Sciatic nerve (tissue), 2 donors: ENCODE measurements around the gene SLC16A11. TPM values are rescaled to one million over a fixed set of nuclear protein-coding genes. Genes with fewer than 3 reads are reported as not detected.
A peak's percentile ranks its signal among the peaks of the same experiment; 100 is the strongest.

ENCODE experiments used
- ATAC-seq: fragments of 200-7000 bp; cut with Tn5 transposase; one replicate; pipeline ENCODE4 v1.9.1; 2020; ENCODE audit warnings: mild to moderate bottlenecking, moderate library complexity
- DNase-seq: peaks from one replicate; pipeline ENCODE4 v3.0.0-alpha.2; 2020; ENCODE audit warnings: low spot score
- intact Hi-C: fragments of 100-400 bp; cut with DNase I; formaldehyde crosslinking; loops from one replicate; pipeline ENCODE4 v1.14.2; 2022
- total RNA-seq: library from RNA; stranded (reverse); fragmentation: NEBNext Ultra II Directional; extraction: Animal tissue kit (Norgen Biotek cat#: 25700); gene quantifications from one replicate; pipeline ENCODE4 v1.2.1, GENCODE V29; 2021
- donor health status: DM: no; HTN: no; CAD: no.
- donor health status: DM: no; HTN: no; CAD: no.

SLC16A11 gene
- total RNA-seq, 1 donor from 2014 or later: 0.89 TPM

GRCh38 chr17:7016886-7017826 lies 26.7 kb downstream of the SLC16A11 start:
- DNase-seq (no peak), ATAC-seq (no peak)
- intact Hi-C loops: loop anchor here (10.0 kb wide), 1 partner anchor 838 kb away; the partner anchor contains the start of genes CYB5D1, NAA38 and TMEM88

GRCh38 chr17:7016418-7016817 lies 27.5 kb downstream of the SLC16A11 start:
- no peak for DNase-seq
- ATAC-seq: no peak
- intact Hi-C loops: loop anchor here (10.0 kb wide), 1 partner anchor 838 kb away; the partner anchor contains the start of genes CYB5D1, NAA38 and TMEM88

GRCh38 chr17:7014995-7015958 lies 28.6 kb downstream of the SLC16A11 start:
- no peak for DNase-seq
- no peak for ATAC-seq
- intact Hi-C loops: loop anchor here (10.0 kb wide), 1 partner anchor 840 kb away; the partner anchor contains the start of genes CYB5D1, NAA38 and TMEM88

- intact Hi-C loops: loop anchor here (10.0 kb wide), 1 partner anchor 840 kb away; the partner anchor contains the start of genes CYB5D1, NAA38 and TMEM88
- ATAC-seq (peak; percentile 90), DNase-seq (peak; percentile 98)
Observed at GRCh38 chr17:7014261-7014994, 29.5 kb downstream of the SLC16A11 start.

DNA sequence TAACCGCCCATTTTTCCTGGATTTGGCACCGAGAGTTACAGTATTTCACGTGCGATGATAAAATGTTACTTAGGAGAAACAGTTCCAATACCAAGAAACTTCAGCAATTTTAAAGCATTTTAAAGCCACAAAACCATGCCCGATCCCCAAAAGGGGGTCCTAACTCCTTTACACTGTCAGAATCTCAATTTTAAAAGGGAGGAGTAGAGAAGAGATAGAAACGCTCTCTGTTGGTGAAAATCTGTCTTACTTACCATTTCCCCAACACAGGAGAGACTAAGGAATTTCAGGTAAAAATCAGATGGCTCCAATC lies 32.0 kb downstream of the SLC16A11 start:
- intact Hi-C loops: loop anchor here (10.0 kb wide), 1 partner anchor 843 kb away; the partner anchor contains the start of genes CYB5D1, NAA38 and TMEM88
- no peak for ATAC-seq
- no peak for DNase-seq

GRCh38 chr17:7011415-7011814 lies 32.5 kb downstream of the SLC16A11 start:
- DNase-seq (no peak), ATAC-seq (no peak)
- intact Hi-C loops: loop anchor here (10.0 kb wide), 1 partner anchor 843 kb away; the partner anchor contains the start of genes CYB5D1, NAA38 and TMEM88

DNA sequence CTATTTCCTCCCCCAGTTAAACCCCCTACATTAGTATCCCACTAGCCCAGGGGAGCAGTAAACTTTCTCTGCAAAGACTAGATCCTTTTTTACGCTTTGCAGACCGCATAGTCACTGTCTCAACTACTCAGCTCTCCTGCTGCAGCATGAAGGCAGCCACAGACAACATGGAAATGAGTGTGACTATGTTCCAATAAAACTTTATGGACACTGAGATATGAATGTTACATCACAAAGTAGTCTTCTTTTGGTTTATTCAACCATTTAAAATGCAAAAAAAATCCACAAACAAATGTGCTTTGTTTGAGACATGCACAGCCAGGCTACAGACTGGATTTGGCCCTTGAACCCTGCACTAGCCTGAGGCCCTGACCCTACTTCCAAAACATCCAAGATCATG lies 33.4 kb downstream of the SLC16A11 start:
- no peak for DNase-seq
- intact Hi-C loops: loop anchor here (10.0 kb wide), 1 partner anchor 844 kb away; the partner anchor contains the start of genes CYB5D1, NAA38 and TMEM88
- ATAC-seq: no peak

DNA sequence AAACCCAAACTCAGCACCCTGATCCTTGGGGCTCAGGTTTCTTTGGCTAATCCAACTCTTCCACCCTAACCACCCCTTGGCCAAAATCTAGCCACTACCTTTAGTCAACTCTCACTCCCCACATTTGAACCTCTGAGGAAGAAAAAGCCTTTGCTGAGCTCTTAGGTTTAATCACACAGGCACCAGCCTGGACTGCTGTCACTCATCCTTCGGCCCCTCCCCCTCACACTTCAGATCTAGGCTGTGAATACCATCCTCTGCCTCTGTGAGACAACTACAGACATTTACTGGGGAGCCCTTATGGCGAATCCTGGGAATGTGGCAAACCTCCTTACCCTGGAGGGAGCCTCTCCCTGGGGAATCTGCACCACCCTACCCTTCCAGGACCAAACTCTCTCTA lies 36.7 kb downstream of the SLC16A11 start:
- intact Hi-C loops: loop anchor here (10.0 kb wide), 1 partner anchor 342 kb away; no protein-coding TSS in a partner anchor
- ATAC-seq (no peak), DNase-seq (no peak)

DNA sequence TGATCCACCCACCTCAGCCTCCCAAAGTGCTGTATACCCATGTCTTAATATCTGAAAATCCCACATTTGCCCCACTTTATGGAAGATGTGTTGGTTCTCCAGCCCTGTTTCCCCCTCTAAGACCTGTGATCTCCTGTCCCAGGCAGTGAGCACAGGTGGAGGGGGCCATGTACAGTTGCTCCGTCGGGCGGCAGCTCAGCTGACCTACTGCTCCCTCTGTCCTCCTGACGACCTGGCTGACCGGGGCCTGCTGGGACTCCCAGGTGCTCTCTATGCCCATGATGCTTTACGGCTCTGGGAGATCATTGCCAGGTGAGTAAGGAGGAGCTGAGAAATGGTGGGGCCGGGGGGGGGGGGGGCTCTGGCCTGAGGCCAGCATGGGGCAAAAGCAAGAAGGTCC lies 38.2 kb downstream of the SLC16A11 start:
- DNase-seq (no peak), ATAC-seq (no peak)
- intact Hi-C loops: loop anchor here (10.0 kb wide), 1 partner anchor 341 kb away; no protein-coding TSS in a partner anchor

GRCh38 chr17:7004398-7005253 lies 39.3 kb downstream of the SLC16A11 start:
- intact Hi-C loops: loop anchor here (10.0 kb wide), 1 partner anchor 340 kb away; no protein-coding TSS in a partner anchor
- ATAC-seq: peak; percentile 75
- DNase-seq: no peak

- intact Hi-C loops: loop anchor here (10.0 kb wide), 1 partner anchor 339 kb away; no protein-coding TSS in a partner anchor
- DNase-seq (no peak), ATAC-seq (no peak)
Observed at GRCh38 chr17:7003745-7004144, 40.1 kb downstream of the SLC16A11 start.

- DNase-seq (no peak), ATAC-seq (no peak)
- intact Hi-C loops: loop anchor here (10.0 kb wide), 1 partner anchor 338 kb away; no protein-coding TSS in a partner anchor
Observed at GRCh38 chr17:7002288-7003047, 41.4 kb downstream of the SLC16A11 start.

DNA sequence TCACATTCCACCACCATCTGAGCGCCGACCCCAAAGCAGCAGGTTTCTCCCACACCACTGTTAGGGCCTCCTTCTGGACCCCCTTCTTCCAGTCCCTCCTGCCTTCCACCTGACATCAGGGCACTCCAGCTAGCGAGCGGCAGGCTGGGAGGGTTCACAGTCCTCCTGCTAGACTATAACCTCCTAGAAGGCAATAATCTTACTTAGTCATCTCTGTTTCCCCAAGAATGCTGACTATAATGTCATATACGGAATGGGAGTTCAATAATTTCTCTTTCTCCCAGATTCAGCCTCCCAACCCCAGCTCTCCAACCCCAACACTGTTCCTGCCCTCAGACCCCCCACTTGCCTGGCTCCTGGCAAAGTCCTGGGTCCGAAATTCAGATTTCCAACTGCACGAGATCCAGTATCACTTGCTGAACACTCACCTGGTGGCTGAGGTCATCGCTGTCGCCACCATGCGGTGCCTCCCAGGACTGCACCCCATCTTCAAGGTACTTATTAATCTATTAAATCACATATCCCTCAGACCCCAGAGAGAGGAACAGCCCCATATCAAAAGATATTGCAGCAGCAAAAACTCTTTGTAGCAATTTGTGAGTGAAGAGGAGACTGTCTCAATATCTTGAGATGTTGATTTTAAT lies 42.5 kb downstream of the SLC16A11 start:
- intact Hi-C loops: loop anchor here (10.0 kb wide), 1 partner anchor 337 kb away; no protein-coding TSS in a partner anchor
- no peak for DNase-seq
- ATAC-seq: no peak

DNA sequence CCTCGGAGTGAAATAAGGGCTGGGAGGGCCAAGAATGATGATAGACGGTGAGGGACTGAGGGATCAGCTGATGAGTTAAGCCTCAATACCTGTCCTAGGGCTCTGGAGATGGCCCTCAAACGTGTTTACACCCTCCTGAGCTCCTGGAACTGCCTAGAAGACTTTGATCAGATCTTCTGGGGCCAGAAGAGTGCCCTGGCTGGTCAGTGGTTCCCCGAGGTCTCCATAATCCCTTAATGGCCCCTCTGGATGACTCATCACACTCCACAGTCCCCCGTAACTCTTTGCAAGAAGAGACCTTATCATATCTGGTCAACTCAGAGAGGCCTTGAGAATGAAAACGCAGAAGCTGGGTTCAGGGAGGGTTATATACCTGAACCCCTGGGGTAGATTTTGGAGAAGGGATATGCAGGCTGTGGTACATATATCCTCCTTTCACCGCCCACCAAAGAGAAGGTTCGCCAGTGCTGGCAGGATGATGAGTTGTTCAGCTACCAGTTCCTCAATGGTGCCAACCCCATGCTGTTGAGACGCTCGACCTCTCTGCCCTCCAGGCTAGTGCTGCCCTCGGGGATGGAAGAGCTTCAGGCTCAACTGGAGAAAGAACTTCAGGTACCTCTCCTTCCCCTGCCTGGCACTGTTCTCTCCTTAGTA lies 44.9 kb downstream of the SLC16A11 start:
- DNase-seq (no peak), ATAC-seq (no peak)
- intact Hi-C loops: no loop called here

- ATAC-seq (no peak), DNase-seq (no peak)
- intact Hi-C loops: no loop called here
Observed at GRCh38 chr17:6997171-6997570, 46.7 kb downstream of the SLC16A11 start.
